Breast epithelium (tissue), 4 donors: ENCODE measurements around the gene NFIX. TPM values are rescaled to one million over a fixed set of nuclear protein-coding genes. Genes with fewer than 3 reads are reported as not detected.
A peak's percentile ranks its signal among the peaks of the same experiment; 100 is the strongest.

Source experiments
- DNase-seq, 2 donors: peaks; one replicate each; pipeline ENCODE4 v3.0.0-alpha.2; 2019; ENCODE audit warnings: low spot score in 2 of 2
- H3K27ac ChIP-seq, 2 donors: fragments of 200-600 bp; sonication (generic) in 1 of 2; one replicate each; pipeline ENCODE4 v1.5.1; 2016 to 2019; ENCODE audit warnings: mild to moderate bottlenecking in 1 of 2
- H3K27me3 ChIP-seq, 2 donors: fragments of 200-600 bp; sonication (generic) in 1 of 2; one replicate each; pipeline versions ENCODE4 v1.5.1 to v1.6.0; 2017 to 2019; ENCODE audit warnings: control low read depth in 1 of 2, mild to moderate bottlenecking in 1 of 2
- H3K36me3 ChIP-seq: fragments of 200-600 bp; one replicate; pipeline ENCODE4 v1.5.1; 2019
- H3K4me1 ChIP-seq, 2 donors: fragments of 200-600 bp; sonication (generic); one replicate each; pipeline ENCODE4 v1.5.1; 2016 to 2019; ENCODE audit warnings: control low read depth in 1 of 2
- H3K4me3 ChIP-seq, 3 donors: fragments of 200-600 bp; sonication (generic); 1 replicate in 2 of 3; 2 replicates in 1 of 3; pipeline ENCODE4 v1.5.1; 2016 to 2019; ENCODE audit warnings: mild to moderate bottlenecking in 3 of 3, moderate library complexity in 2 of 3
- H3K9me3 ChIP-seq, 2 donors: fragments of 200-600 bp; sonication (generic) in 1 of 2; one replicate each; pipeline ENCODE4 v1.5.1; 2016 to 2019; ENCODE audit warnings: control low read depth in 1 of 2
- CTCF ChIP-seq, 3 donors: fragments of 450-650 bp; IDR thresholded peaks; one replicate each; pipeline ENCODE4 v1.5.1; 2016 to 2017; ENCODE audit warnings: antibody characterized with exemption in 3 of 3, mild to moderate bottlenecking in 3 of 3, moderate library complexity in 3 of 3
- POLR2A ChIP-seq: fragments of 450-650 bp; IDR thresholded peaks from one replicate; pipeline ENCODE4 v1.6.1; 2016; ENCODE audit warnings: antibody characterized with exemption, mild to moderate bottlenecking, moderate library complexity
- POLR2AphosphoS5 ChIP-seq, 3 donors: sonication (generic); formaldehyde crosslinking; IDR thresholded peaks; one replicate each; pipeline ENCODE4 v1.6.1; 2017; ENCODE audit warnings: antibody characterized with exemption in 3 of 3
- intact Hi-C: fragments of 100-400 bp; cut with DNase I; formaldehyde crosslinking; loops from one replicate; pipeline ENCODE4 v1.15.1; 2023; ENCODE audit warnings: low total_unique reads
- total RNA-seq, 3 donors: library from RNA; depleted of rRNA; stranded (reverse); fragments of >200 nt; gene quantifications; one replicate each; pipeline ENCODE4 v1.1.0, GENCODE V29; 2016

The NFIX gene
- total RNA-seq, 3 donors from 2014 or later: 43.6 to 53.9 (median 52.8) TPM

- H3K27ac ChIP-seq: peak overlapping the region; percentile 94 to 95
- intact Hi-C loops: no loop called here
- no peak for DNase-seq
Measured at GRCh38 chr19:13006431-13007281, 11.4 kb downstream of the NFIX start.

DNA sequence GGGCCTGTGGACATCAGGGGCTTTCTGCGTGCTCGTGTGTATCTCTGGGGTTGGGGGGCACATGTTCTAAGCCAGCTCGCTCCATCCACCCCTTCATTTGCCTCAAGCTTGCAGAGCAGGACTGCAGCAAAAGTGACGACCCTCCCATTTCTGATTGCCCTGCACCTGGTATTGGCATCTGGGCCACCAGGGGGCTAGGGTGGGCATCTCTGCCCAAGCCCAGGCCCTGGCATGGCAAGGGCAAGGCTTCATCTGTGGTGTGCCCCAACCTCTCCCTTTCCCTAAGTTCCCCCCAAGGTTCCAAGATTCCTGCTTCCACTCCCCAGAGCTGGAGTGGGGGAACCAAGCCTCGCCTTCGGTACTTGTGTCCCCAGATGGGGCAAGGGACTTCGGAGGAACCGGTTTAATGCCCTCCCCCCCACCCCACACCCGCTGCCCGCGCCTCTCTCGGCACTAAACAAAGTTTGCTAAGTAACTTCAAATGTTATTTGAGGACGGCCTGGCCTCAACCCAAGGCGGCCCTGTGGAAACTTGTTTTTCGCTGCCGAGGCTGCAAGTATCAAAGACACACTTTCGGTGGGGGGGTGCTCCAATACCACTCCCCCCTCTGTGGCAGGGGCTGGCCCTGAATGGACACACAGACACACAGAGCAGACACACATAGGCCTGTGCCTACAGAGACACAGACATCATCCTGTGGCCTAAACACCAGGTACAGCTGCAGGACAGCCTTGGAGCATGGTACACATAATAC lies 12.2 kb downstream of the NFIX start:
- no peaks in the 10 kb centered on the region for H3K9me3 ChIP-seq
- H3K4me1 ChIP-seq: peaks cover 47 to 60% of the 10 kb centered on the region in 2 donors
- peak overlapping the region; percentile 94 to 95 for H3K27ac ChIP-seq
- peak in 2 of 3 donors; percentile 39 to 71 for TF ChIP-seq POLR2AphosphoS5 (IDR thresholded peaks at IDR 0.05)
- TF ChIP-seq CTCF (IDR thresholded peaks at IDR 0.05): no peak
- peak; percentile 88 to 90 for DNase-seq
- H3K27me3 ChIP-seq: no peaks in the 10 kb centered on the region
- peak overlapping the region in 2 of 3 donors; percentile 28 to 44 for H3K4me3 ChIP-seq
- intact Hi-C loops: no loop called here
- no peaks in the 10 kb centered on the region for H3K36me3 ChIP-seq

More at GRCh38 chr19:13006431-13007281, 11.4 kb downstream of the NFIX start:
- Histone ChIP-seq H3K4me3 (peak overlapping the region in 2 of 3 donors; percentile 28 to 44), H3K4me1 (peaks cover 45 to 60% of the 10 kb centered on the region in 2 donors), H3K9me3 (no peaks in the 10 kb centered on the region), H3K27me3 (no peaks in the 10 kb centered on the region), H3K36me3 (no peaks in the 10 kb centered on the region)
- TF ChIP-seq POLR2AphosphoS5 (IDR thresholded peaks at IDR 0.05) (no peak), POLR2A (no peak), CTCF (IDR thresholded peaks at IDR 0.05) (no peak)

DNA sequence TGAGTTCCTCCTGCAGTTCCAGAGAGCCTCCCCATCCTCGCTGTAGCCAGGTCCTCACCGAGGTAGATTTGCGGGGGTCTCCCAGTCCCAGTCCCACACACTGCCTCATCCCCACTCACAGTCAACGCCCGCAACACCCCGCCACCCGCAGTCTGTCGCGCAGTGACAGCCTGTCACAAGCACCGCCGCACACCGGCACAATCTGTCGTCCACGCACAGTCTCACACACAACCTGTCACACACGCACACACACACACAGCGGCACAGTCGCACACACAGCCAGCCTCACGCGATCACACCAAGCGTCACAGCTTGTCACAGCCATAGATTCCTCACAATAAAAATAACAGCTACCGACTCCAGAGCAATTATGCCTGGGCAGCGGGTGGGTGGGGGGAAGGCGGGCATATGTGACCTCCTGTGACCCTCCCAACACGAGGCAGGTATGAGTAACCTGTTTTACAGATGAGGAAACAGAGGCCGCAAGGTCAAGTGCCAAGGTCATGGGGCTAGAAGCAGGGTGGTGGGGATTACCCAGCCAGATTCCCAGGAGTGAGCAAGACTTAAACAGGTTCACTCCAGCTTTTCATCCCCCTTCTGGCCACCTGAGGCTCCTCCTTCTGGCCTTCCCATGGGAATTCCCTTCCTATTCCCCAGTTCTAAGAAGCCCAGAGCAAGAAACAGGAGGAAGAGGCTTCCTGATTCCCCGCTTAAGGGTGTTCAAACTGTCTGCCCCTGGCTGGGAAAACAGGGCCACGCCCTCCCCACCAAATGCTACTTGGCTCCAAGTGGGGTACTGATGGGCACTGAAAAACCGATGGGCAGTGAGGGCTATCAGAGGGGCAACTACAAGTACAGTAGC lies 13.9 kb downstream of the NFIX start:
- Histone ChIP-seq H3K9me3 (no peaks in the 10 kb centered on the region), H3K4me3 (peak overlapping the region in 2 of 3 donors; percentile 45 to 76), H3K27ac (peak overlapping the region; percentile 94 to 95), H3K36me3 (no peaks in the 10 kb centered on the region), H3K4me1 (peaks cover 51 to 60% of the 10 kb centered on the region in 2 donors), H3K27me3 (no peaks in the 10 kb centered on the region)
- no peak for DNase-seq
- intact Hi-C loops: no loop called here
- TF ChIP-seq CTCF (IDR thresholded peaks at IDR 0.05) (no peak), POLR2A (no peak), POLR2AphosphoS5 (IDR thresholded peaks at IDR 0.05) (no peak)

GRCh38 chr19:13010038-13010991 lies 15.0 kb downstream of the NFIX start:
- Histone ChIP-seq H3K27me3 (no peaks in the 10 kb centered on the region), H3K36me3 (no peaks in the 10 kb centered on the region), H3K27ac (peak overlapping the region; percentile 94 to 95), H3K4me1 (peaks cover 51 to 53% of the 10 kb centered on the region in 2 donors), H3K4me3 (peak overlapping the region in 2 of 3 donors; percentile 45 to 76), H3K9me3 (no peaks in the 10 kb centered on the region)
- TF ChIP-seq POLR2A: peak; percentile 10
- TF ChIP-seq POLR2AphosphoS5 (IDR thresholded peaks at IDR 0.05): peak in 1 of 3 donors; percentile 41
- no peak for TF ChIP-seq CTCF (IDR thresholded peaks at IDR 0.05)
- peak in 1 of 2 donors; percentile 67 for DNase-seq
- intact Hi-C loops: no loop called here
